Left renal pelvis (tissue), 4 donors: ENCODE results near the gene SPRYD3. TPM values are rescaled to one million over a fixed set of nuclear protein-coding genes. Genes with fewer than 3 reads are reported as not detected.
A peak's percentile ranks its signal among the peaks of the same experiment; 100 is the strongest.
"Not testable (repeated sequence)": the region's sequence is repeated elsewhere in the genome, so short reads cannot be mapped to it uniquely, and the experiment has no call there.

Experiments used
- DNase-seq, 4 donors: peaks; one replicate each; pipeline ENCODE4 v3.0.0-alpha.2; 2013; ENCODE audit warnings: low read depth in 4 of 4, low spot score in 3 of 4
- polyA plus RNA-seq, 4 donors: library from polyadenylated mRNA; unstranded; fragments of 120-200 nt; gene quantifications; one replicate each; pipeline ENCODE4 v1.2.1, GENCODE V29; 2013; ENCODE audit not compliant: insufficient read length in 4 of 4

SPRYD3 gene, protein sequence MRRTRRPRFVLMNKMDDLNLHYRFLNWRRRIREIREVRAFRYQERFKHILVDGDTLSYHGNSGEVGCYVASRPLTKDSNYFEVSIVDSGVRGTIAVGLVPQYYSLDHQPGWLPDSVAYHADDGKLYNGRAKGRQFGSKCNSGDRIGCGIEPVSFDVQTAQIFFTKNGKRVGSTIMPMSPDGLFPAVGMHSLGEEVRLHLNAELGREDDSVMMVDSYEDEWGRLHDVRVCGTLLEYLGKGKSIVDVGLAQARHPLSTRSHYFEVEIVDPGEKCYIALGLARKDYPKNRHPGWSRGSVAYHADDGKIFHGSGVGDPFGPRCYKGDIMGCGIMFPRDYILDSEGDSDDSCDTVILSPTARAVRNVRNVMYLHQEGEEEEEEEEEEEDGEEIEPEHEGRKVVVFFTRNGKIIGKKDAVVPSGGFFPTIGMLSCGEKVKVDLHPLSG
- polyA plus RNA-seq: 10 to 100 TPM; 17.2 to 28.6 (median 19.0) TPM

DNA sequence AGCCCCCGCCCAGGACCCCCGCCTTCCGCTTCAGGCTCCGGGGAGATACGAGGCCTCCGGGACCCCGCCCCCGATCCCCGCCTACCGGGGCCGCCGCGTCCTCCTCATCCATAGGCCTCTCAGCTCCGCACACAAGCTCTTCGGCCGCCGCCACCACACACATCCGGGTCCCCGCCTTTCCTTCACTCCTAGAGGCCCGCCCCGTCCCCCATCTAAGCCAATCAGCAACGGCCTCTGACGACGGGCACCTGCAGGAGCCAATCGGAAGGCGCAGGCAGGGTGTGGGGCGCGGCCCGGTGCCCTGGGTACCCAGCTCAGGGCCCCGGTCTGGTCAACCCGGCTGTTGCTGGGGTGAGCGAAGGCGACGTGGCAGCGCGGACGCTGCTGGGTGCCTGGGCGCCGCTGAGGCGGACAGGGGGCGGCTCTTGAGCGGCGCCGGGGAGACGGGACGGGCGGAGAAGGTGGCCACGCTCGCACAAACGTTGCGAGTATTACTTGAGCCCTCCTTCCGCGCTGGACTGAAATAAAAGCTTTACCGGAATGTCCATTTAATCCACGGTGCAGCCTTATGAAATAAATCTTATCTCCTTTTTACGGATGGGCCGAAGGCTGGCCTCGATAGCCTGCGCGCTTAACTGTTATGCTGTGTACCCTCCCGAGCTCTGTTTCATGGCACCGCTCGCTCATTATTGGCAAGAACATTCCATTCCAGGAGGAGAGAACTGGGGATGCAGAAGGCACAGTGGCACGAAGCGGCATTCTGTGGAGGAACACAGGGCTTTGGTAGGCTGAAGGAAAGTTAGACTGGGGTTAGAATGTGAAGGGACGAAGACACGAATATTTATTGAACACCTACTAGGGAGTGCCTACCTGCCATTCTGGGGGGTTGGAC, at the start of gene SPRYD3:
SPRYD3 (minus strand) TSS at position 165 of the 892 bp plus-strand sequence; CDS start at position 108, 57 bp downstream.
- DNase-seq: peak; percentile 89 to 95 (median 94)

DNA sequence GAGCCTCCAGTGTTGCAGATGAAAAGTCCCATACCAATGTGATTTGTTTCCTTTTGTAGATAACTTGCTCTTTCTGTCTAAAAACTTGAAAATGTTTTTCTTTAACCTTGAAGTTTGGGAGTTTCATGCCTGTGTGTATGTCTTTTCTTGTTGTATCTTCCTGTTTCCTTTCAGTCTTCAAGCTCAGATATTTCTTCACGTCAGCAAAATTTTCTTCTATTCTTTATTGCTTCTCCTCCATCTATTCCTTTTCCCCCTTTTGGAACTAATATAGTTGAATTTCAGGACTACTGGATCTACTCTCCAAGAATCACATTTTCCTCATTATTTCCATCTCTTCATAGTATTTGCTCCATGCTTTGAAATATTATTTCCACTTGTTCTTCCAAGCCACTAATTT, 48.0 kb upstream of the SPRYD3 start:
- DNase-seq: no peak

DNA sequence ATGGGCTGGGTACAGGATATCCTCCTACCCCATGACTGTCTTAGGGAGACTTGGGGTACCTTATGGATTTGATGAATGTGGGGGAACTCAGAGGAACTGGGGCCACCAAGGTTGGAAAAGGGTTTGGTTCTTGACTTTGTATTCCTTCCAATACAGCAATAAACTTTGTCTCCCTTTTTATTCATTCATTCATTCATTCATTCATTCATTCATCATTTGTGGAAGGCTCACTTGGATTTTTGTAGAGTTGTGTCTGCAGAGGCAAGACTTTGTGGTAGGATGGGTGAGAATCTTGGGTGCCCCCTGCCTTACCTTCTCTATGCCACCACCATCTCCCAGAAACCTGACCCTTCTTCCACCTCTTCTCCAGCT, 45.1 kb upstream of the SPRYD3 start:
- DNase-seq: no peak

DNA sequence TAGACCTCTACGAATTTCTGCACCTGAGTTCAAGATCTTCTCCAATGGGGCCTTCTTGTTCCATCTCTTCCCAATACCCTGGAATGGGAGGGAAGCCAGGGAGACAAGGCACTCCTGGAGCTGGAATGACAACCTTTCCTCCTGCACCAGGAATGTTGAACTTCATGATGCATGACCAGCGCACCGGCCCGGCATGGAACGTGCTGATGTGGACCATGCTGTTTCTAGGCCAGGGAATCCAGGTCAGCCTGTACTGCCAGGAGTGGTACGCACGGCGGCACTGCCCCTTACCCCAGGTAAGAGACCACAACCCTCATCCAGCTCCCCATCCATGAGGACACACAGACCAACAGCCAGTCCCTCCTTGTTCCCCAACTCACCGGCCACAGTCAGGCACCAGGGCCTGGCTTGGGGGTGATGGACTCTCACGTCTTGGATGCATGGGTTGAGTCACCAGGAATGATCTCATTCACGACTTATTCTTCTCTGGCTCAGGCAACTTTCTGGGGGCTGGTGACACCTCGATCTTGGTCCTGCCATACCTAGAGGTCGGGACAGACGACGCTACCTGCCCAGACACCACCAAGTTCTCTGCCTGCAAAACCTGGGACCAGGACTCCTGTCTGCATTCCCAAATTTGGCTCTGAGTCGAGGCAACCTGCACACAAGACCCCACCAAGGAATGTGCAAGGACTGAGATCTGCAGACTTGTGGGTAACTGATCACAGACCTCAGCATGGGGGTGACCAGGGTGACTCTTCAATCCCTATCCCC, 44.6 kb upstream of the SPRYD3 start:
- DNase-seq: no peak

DNA sequence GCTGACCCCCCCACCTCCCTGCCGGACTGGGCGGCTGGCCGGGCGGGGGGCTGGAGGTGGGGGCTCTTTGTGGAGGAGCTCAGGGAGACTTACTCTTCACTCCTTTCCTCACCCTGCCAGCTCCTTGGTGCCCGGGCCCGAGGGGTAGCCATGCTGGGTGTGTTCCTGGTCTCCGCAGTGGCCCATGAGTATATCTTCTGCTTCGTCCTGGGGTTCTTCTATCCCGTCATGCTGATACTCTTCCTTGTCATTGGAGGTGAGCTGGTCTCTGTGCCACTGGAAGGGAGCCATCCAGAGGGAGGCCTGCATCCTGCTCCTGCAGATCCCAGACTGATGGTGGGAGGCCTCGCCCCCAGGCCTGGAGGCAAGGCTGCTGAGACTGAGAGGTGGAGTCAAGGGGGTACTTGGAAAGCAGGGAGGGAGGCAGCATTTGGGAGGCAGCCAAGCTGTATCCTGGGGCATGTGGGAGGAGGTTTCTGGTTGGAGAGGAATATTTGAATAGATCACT, 43.8 kb upstream of the SPRYD3 start:
- DNase-seq: no peak

DNA sequence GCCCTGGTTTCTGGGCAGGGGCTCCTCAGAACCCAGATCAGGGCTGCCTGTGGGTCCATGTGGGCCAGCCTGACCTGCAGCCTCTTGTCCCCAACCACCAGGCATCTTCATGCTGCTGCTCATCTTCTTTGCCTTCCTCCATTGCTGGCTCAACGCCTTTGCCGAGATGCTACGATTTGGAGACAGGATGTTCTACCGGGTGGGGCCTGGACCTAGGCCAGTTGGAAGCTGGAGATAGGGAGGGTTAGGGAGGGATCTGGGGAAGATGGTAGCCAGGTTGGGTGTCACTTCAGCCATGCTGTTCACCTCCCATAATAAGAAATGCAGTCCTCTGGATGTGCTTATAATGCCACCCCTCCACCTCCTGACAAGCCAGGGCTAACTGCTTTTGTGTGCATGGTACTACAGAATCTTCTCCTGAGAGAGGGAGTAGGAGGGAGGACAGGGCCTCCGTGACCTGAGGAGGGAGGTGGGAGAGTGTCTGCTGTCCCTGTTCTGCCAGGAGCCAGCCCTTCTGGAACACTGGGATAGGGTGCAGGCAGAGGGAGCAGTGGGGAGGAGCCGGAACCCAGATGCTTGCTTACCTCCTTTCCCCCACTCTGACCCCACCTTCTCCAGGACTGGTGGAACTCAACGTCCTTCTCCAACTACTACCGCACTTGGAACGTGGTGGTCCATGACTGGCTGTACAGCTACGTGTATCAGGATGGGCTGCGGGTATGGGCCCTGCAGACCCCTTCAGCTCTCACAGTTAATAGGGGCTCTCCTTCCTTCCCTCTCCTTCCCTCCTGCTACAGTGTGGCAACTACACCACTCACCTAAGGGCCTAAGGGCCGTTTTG, 41.7 kb upstream of the SPRYD3 start:
- no peak for DNase-seq

DNA sequence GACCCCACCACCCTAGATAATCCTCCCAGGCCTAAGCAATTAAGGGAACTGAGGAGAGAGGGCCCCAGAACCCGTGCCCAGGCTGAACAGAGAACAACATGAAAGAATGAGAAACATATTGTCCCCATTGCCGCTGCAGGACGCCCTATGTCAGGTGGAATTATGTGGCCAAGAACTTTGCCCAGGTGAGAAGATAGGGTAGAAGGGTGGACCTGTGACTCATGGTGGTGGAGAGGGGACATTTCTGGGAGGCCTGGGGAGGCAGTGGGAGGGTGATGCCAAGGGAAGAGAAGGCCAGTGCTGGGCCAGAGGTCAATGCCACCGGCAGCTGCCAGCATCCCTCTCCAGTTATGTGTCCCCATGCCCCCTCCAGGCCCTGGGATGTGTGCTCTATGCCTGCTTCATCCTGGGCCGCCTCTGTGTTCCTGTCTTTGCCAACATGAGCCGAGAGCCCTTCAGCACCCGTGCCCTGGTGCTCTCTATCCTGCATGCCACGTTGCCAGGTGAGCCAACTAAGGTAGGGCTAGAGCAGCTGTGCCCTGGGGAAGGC, 39.6 kb upstream of the SPRYD3 start:
- no peak for DNase-seq

DNA sequence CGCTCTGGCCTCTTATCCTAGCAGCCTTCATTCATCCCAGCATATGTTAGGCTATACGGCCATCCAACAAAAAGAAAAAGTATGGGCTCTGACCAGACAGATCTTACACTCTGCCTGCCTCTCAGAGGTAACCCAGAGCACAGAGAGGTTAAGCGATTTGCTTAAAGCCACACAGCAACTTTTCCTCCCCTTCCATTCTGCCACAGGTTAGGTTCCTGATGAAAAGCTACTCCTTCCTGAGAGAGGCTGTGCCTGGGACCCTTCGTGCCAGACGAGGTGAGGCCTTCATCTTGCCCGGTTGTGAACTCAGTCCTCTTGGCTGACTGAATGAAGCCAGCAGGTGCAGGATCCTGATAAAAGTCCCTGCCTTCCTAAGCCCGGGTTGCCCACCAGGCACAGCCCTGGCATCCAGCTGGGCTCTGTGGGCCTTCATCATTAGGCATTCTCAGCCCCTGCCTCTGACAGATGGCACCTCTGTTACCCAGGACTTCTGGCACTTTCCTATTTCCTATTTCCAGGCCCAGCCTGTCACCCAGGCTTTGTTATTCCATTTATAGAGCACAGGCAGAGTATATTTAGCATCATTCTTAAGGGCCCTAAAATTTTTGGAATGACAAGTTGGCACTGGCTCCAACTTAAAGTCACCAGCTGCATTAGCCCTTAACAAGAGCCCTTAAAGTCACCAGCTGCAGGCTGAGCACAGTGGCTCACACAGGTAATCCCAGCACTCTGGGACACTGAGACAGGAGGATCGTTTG, 36.9 kb upstream of the SPRYD3 start:
- no peak for DNase-seq

DNA sequence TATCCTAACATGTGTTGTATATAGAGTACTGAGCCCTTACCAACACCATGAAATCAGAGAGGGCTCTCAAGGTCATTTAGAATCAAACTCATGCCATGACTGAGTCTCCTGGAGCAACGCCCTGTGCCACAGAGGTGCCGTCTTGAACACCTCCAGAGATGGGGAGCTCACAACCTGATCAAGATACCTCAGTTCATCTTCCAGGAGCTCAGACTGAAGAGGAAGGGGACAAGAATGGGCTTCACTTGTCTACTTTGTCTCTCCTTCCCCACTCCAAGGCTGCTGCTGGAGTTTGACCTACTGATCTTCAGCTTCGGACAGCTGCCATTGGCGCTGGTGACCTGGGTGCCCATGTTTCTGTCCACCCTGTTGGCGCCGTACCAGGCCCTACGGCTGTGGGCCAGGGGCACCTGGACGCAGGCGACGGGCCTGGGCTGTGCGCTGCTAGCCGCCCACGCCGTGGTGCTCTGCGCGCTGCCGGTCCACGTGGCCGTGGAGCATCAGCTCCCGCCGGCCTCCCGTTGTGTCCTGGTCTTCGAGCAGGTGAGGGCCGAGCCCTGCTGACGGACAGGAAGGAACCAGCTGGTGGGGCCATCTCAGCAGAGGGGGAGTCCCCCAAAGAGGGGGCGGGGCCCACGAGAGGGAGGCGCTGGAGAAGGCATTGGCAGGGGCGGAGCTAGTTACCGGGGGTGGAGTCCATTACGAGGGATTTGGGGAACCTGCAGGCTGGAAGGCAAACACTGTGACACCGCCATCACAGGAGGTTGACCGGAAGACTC, 36.1 kb upstream of the SPRYD3 start:
- no peak for DNase-seq

DNA sequence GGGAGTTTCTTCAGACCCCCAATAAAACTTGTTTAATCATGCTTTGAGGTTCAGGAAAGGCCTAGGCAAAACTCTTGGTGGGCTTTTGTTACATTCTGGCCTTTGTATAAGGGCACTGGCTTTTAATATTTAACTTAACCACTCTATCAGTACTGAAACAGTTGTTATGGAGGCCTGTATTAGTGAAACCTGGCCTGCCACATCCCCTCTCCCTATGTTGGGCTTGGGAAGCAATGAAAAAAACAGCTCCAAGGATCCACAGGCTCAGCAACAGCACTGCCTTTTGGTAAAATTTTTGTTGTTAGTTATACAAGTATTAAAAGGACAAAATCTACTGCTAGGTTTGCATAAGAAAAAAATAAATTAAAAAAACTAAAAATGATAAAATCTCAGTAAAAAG, 34.8 kb upstream of the SPRYD3 start:
- no peak for DNase-seq

DNA sequence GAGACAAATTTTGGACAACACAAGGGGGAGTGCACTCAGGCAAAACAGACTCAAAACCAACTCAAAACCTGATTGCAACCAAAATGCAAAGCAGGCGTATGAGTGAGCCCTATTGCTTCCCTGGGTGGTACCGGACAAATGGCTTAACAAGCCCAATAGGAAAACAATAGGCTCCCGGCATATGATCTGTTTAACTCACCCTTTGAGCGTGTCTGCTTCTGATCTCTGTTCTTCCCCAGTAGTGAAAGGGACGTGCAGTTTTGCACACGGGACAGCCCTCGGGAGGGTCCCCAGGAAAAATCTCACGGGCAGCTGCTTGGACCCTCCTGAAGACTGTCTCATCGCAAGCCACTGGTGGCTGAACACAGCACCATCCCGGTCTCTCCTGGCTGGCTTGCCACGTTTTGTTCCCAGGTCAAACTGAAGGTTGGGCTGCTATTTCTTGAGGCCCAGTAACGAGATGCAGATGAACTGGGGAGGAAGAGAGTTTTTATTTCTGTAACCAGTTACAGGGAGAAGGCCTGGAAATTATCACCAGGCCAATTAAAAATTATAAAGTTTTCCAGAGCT, 34.0 kb upstream of the SPRYD3 start:
- no peak for DNase-seq

DNA sequence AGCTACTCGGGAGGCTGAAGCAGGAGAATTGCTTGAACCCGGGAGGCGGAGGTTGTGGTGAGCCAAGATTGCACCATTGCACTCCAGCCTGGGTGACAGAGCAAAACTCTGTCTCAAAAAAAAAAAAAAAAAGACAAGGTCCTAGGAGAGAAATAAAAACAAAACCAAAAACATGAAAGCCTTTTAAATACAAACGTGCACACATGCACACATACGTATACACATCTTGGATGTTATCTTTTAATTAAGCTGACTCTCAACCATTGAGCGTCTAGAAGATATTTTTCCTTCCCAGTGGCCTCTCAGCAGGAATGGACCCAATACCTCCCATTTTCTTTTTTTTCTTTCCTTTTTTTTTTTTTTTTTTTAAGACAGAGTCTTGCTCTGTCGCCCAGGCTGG, 33.2 kb upstream of the SPRYD3 start:
- DNase-seq: not testable (repeated sequence)

DNA sequence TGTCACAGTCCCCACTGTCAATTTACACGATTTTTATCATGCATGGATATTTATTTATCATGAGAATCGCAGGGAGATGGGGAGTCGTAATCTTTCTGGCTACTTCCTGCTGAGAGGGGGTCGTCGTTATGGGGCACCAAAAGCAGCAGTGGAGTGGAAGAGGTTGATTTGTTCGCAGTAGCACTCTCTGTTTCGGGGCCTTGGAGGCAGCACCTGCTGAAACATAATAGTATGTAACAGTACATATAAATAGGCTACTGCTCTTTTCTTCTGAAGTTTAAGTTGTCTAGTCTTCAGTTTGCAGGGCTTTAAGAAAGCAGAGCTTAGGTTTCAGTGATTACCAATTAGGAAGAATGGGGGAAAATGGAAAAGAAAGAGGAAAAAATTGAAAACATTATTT, 27.9 kb upstream of the SPRYD3 start:
- no peak for DNase-seq

DNA sequence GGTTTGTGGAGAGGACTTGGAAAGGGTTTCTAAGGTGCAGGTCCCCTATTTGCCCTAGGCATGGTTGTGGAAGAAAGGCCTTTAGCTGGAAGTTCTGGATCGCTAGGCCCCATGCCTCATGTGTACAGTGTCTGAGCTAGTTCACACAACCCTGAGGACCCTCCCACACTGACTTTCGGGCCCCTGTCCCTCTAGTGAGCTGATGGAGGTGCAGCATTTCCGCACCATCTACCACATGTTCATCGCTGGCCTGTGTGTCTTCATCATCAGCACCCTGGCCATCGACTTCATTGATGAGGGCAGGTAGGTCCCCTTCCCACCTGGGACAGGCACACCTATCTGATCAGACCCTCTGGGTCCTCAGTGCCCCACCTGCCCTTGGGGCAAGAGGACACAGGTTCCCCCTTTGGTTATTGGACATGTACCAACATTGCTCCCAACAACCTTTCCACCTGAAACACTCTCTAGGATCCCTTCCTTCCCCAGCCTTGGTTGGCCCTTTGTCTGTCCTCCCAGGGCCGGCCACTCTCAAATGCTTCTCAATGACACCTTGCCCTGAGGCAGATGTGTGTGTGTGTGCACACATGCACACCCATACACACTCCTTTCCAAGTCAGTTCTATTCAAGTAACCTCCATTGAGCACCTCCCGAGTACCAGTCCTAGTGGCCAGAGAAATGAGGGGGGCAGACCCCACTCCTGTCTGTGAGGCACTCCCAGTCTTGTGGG, 26.7 kb upstream of the SPRYD3 start:
- no peak for DNase-seq

DNA sequence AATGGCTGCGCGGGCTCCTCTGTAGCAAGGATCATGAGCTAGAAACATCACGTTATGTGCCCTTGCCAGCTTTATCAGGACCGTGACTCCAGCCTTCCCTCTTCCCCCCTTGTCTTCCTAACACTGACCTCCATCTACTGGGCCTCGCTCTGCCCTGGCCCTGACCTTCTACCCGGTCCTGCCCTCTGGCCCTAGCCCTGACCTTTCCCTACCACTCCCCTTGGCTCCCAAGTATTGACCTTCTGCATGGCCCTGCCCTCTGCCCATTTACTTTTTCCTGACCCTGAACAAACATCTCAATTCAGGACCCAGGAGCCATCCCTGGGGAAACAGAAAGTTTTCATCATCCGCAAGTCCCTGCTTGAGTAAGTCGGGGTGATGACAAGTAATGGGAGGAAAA, 26.1 kb upstream of the SPRYD3 start:
- no peak for DNase-seq

DNA sequence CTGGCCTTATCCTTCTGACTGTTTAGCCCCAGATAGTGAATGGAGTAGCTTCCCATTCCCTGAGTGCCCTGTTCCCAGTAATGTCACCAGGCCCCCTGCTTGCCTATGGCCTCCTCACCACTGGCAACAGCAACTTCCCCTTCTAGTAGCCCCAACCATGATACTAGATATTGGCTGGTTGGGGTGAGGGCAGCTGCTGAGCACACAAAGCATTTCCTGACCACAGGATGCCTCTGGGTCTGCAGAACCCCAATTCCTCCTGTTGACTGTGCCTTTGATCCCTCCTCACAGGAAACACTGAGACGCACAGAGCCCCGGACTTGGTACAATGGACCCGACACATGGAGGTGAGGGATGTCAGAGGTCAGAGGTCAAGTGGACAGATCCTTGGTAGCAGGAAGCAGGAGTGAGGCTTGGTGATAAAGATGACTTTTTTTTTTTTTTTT, 24.7 kb upstream of the SPRYD3 start:
- DNase-seq: no peak
